Globus pallidus (tissue), 1 donor: ENCODE results near the gene OR6K2.

Source experiments
- DNase-seq: peaks from one replicate; pipeline ENCODE4 v3.0.0-alpha.2; 2015; ENCODE audit warnings: low spot score

OR6K2 gene

DNA sequence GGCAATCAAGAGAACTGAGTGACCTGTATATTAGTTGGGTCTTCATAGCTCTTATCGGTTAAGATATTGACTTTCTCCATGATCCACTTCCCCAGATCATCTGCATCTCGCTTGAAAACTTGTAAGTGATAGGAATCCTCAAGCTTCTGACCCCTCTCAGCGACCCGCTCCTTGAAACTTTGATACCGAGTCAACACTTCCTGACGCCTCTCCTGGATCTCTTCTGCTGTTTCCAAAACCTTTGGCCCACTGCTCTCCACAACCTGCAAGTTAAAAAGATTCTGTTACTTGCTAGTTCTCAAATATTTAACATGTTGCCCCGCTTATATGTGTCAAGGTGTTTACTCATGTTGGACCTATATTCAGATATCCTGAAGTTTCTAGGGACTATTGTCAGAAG is 15.4 kb downstream of the OR6K2 start:
- DNase-seq = no peak

DNA sequence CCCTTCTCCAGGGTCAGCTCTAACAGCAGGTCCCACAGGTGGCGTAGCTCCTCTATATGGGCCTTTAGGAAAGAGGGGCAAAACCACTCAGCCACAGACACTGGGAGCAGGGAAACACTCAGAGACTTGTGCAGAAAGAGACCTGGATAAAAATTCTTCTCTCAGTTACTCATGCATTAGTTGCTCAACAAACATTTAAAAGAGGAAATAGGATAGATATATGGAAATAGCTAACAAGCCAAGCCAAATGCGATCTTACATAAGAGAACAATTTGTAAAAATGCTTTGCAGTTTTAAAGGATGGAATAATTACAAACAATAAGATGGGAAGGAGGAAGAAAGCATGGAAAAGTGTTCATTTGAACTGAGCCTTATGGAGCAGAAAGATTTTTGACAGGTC is 18.8 kb downstream of the OR6K2 start:
- DNase-seq = no peak

DNA sequence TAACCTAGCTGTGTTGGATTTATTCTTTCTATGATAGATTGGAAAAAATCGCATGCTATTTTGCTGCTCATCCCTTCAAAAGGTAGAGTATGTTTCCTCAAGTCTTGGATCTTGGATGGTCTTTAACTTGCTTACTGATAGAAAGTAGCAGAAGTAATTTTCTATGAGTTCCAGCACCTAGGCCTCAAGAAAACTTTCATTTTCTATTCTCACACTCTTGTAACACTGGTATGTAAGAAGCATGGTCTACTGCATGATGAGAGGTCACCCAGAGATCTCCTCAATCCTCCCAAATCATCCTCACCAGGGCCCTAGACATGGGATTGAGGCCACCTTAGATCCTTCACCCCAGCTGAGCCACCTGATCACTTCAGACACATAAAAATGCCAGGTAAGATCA is 21.2 kb downstream of the OR6K2 start:
- no peak for DNase-seq

DNA sequence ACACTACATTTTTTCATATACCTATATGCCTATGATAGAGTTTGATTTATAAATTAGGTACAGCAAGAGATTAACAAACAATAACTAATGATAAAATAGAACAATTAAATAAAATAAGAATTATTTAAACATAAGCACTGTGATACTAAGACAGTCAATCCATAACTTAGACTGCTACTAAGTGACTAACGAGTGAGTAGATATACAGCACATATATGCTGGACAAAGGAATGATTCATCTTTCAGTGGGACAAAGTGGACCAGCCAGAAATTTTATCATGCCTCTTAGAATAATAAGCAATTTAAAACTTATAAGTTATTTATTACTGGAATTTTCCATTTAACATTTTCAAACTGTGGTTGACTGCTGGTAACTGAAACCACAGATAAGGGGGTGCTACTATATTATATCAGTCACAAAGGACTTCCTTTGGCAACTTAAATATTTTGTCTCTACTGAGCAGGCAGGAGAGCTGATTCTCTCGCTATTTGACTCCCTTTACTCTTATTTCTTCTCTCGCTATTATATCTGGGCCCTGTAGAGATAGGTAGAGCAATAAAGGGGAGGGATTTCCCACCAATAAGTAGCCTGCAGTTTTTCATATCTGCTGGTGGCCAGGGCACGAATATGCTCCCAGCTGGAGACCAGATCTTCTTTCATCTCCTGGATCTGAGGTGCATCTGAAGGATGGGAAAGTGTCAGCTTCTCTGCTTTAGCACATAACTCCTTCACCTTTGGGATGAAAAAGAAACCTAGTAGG is 24.7 kb downstream of the OR6K2 start:
- DNase-seq = no peak

DNA sequence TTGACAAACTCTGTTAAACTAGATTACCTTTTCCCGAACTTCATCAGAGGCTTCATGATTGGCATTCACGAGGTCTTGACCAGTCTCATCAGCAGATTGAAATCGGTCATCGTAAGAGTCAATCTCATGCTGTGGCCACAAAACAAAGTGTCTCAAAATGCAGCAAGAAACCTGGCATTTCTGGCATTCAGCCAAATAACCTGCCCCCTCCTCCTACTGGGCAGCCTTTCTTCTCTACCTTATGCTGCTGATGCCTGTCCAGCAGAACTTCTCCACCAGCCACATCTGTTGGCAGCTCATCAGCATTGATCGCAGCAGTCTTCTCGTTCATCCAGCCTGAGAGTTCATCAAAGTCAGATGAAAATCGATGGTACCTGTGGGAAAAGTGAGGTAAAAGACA is 26.1 kb downstream of the OR6K2 start:
- no peak for DNase-seq

DNA sequence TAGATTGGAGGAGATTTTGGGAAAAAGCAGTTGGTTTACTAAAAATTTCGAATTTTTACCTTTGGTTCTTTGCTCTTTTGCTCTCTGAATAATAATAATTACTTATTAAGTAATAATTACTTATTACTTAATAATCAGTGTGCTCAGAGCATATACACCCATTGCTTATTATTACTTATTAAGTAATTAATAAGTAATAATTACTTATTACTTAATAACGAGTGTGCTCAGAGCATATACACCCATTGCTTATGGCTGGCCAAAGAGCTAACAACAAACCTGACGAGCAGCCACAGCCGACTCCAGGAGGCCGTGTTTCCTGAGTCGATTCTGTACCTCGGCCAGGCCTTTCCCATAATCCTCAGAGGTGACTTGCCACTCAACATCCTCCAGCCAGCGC is 34.4 kb downstream of the OR6K2 start:
- no peak for DNase-seq

DNA sequence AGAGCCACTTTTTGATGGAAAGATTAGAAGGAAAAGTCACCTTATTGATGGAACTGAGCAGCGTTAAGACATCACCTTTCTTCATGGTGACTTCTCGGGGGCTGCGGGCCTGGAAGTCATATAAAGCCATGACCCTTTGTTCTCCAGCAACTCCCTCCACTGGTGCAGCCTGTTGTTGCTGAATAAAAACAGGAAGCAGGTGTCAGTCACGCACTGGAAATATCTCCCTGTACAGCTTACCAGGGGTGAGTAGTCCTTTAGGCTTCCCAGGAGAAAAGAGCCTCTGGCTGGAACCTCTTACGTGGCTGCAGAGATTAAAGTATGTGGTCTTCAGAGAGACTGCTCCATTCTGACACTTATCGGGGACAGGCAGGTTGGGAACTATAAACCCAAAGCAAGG is 45.9 kb downstream of the OR6K2 start:
- no peak for DNase-seq

DNA sequence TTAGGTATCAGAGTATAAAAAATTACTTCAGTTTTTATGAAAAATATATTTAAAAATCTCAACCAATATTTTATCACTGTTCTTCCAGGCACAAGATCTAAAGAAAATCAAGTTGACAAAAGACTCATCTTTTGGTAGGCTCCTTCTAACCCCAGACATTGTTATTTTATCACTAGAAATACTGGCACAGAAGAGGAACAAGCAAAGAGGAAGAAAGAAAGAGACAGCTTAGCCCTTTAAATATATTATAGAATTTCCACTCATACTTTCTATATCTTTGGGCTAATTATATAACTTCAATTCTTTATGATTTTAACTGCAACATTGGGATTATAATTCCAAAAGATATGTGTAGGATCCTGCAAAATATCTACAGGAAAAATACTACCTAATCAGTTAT is 46.4 kb downstream of the OR6K2 start:
- DNase-seq = no peak

DNA sequence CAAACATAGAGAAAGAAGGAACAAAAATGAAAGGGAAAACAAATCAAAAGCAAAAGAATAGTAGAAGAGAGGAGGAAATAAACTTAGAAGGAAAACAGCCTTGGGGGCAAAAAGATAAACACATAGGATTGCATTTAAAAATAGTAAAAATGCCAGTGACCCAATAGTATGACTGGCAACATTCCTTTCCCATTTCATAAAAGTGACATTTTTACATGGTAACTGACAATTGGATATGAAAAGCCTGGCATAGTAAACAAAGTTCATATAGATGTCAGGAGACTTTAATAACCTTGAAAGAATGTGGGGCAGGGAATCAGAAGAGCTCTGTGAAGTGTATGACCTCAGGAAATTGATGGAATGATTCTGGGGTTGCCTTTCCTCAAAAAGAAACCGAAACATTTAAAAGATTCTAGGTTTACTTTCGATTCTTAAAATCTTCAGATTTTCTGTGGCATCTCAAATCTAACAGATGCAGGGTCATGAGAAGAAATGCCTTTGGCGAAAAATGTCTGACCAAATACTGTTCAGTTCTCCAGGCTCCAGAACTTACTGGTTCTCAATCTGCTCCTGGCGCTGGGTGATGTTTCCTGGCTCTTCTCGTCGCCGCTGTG is 47.6 kb downstream of the OR6K2 start:
- DNase-seq = no peak
